T follicular helper cell (primary cell): Measurements from ENCODE around the gene P4HB.

Experiments
- DNase-seq: peaks from one replicate; pipeline ENCODE4 v3.0.0-alpha.2; 2020; ENCODE audit warnings: low read depth
- total RNA-seq, 2 experiments: gene quantifications; one replicate each; lab custom pipeline; 2026; lab: John Stamatoyannopoulos, UW

P4HB gene
- 284 to 396 reads per million in 2 experiments for total RNA-seq

- DNase-seq = no peak
Measured at GRCh38 chr17:81859906-81860755, at the start of gene P4HB. P4HB (minus strand) TSS chr17:81860535; CDS start chr17:81860471, 64 bp downstream.

DNA sequence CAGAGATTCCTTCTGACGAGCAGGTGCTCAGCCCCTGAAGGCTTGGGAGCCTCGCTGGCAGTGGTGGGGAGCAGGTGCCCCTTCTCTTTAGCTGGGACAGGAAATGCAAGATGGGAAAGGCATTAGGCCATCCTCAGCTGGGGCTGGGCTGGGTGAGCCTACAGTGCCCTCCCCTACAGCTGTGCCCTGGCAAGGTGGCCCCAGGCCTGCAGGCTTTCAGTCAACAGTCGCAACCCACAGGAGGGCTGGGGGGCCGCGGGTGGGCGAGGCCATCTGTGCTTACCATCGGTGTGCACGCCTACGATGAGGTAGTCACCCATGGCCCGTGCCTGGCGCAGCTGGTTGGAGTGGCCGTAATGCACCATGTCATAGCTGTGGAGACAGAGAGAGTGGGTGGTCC lies 48.9 kb upstream of the P4HB start:
- no peak for DNase-seq

DNA sequence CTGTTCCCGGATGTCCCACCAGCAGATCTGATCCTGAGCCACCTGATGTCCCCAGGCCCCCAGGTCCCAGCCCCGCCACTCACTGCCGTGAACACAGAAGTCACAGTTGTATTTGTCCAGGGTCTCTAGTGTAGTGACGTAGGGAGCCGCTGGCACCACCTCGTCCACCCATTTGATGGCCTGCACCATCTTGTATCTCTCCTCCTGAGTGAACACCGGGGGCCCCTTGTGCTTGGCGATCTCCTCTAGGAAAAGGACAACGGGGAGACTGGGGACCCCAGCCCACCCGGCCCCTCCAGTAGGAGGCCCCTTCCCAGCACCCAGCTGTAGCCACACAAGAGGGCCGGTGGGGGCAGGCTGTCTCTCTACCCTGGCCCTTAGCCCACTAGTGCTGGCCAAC lies 48.5 kb upstream of the P4HB start:
- no peak for DNase-seq

DNA sequence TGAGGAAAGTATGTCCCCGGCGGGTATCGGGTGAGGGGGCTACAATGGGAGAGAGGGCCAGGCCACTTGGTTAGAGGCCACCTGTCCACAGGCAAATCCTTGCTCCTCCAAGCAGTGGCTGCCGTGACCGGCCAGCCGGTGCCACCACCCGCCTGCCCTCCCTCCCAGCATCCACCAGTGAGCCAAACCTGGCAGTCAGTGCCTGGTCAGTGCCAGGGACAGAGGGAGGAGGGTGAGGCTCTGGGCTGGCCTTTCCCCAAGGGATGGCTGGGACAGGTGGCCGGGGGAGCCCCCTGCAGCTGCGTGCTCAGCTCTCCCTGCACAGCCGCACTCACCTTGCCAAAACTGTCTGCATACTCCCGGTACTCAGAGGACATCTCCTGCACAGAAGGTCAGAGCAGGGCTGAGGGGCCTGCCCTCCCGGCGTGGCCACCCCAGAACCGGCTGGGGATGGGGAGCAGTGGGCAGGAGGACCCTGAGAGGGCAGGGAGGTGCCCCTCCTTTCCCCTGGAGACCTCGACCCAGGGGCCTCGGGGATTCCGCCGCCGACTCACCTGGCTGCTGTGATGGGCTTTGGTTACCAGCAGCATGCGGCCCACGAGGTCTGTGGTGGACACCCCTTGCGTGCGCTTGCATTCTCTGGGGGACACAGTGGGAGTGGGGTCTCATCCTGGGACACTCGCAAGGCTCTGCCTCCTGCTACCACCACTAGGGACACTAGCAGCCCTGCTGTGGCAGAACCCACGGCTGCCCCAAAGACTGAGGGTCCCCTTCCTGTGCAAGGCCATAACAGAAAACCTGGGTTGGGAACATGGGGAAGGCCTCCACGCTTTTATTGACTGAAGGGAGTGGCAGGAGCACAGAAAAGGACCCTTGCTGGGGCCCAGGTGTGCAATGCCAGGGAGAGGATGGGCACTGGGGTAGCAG lies 47.1 kb upstream of the P4HB start:
- DNase-seq = no peak

GRCh38 chr17:81906476-81907218 lies 46.3 kb upstream of the P4HB start:
- no peak for DNase-seq

- DNase-seq = no peak
Measured at GRCh38 chr17:81905993-81906392, 45.7 kb upstream of the P4HB start.

DNA sequence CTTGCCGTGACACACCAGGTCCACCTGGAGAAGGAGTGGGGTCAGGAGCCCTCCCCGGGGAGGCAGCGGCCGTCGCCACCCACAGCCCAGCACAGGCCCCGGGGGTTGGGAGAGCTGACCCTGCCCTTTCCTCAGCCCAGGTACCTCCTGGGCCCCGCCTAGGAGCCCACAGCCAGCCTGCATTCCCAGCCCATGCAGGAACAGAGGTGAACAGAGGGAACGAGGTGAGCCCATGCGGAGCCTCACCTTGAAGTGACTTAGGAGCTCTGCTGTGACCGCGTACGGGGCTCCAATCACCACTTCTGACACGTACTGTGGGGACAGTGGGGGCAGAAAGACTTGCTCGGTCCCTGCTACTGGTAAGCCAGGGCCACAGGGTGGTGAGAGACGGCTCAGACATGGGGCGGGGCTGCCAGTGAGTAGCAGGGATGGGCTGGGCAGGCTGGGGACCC lies 45.1 kb upstream of the P4HB start:
- no peak for DNase-seq

DNA sequence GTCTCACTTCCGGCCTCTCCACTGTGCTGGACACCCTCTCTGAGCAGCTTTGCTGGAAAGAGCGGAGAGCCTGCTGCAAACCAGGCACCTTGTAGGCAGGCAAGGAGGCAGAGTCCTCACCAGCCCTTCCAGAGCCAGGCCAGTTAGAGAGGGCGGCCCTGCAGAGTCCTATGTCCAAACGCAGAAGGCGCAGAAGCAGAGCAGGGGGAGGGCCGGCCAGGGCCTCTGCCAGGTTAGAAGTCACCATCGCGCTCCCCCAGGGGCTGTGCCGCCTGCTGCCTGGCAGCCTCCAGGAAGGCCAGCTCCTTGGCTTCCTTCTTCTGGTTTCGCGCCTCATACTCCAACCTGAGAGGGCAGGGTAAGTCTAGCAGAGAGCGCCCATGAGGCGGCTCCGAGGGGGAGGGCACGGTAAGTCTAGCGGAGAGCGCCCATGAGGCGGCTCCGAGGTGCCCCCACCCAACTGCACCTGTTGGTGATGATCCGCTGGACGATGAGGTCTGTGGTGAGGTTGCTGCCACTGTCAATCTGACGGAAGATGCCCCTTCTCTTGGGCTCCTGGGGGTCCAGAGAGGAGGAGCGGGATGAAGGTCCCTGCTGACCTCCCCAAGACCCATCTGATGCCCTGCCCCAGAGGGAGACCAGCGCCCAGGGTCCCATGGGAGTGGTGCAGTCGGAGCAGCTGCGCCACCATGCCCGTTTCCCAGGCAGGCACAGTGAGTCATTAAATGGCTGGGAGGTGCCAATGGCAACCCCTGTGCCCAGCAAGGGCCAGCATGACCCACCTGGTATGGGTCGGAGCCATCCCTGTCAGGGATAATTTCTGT lies 44.5 kb upstream of the P4HB start:
- DNase-seq = no peak

DNA sequence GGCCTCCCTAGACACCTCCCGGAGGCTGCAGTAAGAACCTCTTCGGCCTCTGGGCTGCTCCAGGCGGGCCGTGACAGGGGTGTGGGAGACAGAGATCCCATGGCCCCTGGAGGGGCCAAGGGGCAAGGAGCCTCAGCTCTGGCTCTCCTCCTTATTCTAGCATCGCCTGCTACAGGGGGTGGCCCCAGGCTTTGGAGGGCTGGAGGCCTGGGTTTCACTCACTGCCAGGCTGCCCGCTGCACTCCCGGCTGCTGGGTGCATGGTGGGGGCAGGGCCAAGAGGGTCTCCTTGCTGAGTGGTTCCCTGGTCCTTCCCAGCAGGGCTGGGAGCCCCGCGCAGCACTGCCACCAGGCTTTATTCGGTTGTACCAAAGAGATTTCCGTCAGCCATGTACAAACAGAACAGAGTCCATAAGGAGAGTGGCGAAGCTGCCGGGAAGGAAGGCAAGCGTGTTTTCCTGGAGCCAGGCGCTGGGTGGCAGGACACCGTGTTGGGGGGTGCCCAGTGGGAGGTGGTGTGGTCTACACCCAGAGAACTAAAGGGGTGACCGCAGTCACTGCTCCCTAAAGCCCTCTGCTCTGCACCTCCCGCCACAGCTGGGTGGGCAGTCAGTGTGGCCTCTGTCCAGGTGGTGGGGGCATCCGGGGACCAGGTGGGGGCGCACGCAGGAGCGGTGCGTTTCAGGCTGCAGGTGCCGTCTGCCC lies 43.7 kb upstream of the P4HB start:
- DNase-seq = no peak

DNA sequence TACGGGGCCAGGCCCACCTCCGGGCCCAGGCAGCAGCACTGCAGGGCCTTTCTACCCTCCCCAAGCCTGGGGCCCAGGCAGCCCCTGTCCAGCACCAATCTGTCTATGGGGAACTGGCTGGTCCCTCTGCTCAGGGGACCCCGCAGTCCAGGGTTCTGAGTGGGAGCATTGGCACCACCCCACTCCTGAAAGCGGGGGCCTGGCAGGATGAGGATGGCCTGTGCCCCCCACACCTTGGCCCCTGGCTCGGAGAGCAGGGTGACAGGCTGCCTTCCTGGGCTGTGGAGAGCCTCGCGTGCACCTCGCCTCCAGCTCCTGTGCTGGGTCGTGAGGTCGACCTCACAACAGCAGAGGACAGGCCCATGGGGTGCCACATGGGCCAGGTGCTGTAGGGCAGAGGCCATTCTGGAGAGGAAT lies 43.1 kb upstream of the P4HB start:
- no peak for DNase-seq

DNA sequence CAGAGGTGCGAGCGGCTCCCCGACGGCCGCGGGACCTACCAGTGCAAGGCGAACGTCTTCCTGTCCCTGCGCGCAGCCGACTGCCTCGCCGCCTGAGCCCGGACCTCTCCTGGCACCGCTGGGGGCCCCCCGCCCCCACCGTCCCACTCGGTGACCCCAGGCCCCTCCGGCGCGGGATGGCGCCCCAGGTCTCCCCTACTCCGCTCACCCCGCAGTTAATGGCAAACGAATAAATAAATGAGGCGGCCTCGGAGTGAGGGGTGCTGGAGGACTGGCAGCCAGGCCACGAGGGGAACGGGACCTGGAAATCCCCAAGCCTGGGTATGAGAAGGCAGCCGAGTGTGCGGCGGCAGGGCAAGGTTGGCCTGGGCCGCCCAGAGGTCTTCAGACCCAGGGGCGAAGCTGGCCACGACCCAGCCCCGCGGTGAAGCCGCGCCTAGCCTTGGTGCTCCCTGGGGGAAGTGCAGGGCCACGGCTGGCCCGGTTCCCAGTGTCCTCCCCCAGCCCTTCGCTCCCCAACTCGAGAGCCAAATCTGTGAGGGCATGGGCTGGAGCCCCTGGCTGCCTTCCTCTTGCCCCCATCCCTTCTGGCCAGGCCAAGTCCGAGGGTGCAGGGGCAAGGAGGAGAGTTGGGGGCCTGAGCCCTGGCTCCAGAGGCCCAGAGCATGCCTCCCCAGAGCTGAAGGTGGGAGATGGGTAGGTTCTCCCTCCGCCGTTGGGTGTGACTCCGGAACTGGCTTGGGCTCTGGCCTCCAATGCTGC lies 42.5 kb upstream of the P4HB start:
- no peak for DNase-seq

DNA sequence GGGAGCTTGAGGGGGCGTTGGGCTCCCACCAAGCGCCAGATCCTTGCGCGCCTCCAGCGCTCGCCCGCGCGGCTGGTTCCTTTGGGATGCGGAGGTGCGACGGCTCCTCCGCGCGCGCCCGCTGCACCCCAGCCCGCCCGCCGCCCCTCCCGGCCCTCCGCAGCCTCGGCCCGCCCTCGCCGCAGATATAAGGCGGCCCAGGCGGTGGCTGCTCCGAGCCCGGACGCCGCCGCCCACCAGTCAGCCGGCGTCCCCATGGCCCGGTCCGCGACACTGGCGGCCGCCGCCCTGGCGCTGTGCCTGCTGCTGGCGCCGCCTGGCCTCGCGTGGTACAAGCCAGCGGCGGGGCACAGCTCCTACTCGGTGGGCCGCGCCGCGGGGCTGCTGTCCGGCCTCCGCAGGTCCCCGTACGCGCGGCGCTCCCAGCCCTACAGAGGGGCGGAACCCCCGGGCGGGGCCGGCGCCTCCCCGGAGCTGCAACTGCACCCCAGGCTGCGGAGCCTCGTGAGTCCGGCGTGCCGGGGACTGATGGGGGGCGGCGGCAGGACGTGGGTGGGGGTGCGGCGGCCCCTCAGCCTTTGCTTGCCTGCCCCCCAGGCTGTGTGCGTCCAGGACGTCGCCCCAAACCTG lies 41.8 kb upstream of the P4HB start, which contains the start of gene NPB:
TSS of gene NPB (plus strand) at position 216 of the 630 bp plus-strand sequence. CDS start at position 256, 40 bp downstream.
- no peak for DNase-seq

DNA sequence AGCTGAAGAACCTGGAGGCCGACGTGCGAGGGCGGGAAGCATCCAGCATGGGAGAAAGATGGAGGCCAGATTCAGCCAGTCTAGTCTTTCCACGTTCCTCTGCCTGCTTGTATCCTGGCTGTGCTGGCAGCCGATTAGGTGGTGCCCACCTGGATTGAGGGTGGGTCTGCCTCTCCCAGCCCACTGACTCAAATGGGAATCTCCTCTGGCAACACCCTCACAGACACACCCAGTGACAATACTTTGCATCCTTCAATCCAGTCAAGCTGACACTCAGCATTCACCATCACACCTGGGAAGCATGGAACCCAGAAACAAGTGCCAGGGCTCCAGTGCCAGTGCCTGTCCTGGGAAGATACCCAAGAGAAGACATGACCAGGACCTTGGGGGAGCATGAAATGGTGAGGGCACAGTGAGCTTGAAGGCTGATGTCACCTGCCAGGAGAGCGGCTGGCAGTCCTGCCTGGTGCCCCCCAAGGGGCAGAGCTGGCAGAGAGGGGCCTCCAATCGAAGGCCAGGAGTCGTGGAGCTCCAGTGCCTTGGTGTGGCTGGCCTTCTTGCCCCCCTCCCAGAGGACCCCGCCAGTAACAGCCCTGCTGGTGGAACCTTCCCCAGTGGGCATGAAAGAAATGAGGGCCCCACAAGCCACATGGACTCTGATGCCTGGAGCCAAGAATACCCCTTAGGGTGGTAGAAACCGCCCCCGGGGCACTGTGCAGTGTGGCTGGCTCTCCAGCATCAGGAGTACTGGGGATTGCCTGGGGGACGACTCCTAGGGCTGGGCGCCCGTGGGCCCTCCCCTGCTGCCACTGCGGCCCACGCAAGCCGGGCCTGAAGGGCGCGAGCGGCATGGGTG lies 41.1 kb upstream of the P4HB start:
- no peak for DNase-seq

DNA sequence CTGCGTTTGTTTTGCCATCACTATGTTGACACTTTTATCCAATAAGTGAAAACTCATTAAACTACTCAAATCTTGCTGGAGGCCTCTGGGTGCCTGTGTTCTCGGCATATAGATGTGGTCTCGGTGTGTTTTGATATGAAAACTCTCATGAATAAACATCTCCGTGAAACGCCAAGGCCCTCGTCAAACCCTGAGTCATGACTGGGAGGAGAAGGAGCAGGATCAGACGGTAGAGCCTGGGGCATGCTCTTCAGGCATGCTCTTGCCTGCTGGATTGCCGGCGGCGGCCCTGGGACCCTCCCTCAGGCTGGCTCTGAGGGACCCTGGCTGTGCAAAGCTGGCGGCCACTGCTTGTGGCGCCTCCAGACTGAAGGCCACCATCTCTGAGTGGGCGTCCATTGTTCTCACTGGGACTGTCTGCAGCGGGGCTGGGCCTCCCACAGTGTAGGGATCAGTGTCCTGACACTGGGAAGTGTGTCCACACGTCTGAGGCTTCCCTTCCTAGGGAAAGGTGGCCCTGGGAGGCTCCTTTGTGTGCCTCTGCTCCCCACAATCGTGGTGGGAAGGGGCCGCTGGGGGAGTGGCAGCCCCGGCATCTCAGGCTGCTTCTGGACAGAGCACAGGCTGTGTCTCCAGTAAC lies 40.0 kb upstream of the P4HB start:
- no peak for DNase-seq

DNA sequence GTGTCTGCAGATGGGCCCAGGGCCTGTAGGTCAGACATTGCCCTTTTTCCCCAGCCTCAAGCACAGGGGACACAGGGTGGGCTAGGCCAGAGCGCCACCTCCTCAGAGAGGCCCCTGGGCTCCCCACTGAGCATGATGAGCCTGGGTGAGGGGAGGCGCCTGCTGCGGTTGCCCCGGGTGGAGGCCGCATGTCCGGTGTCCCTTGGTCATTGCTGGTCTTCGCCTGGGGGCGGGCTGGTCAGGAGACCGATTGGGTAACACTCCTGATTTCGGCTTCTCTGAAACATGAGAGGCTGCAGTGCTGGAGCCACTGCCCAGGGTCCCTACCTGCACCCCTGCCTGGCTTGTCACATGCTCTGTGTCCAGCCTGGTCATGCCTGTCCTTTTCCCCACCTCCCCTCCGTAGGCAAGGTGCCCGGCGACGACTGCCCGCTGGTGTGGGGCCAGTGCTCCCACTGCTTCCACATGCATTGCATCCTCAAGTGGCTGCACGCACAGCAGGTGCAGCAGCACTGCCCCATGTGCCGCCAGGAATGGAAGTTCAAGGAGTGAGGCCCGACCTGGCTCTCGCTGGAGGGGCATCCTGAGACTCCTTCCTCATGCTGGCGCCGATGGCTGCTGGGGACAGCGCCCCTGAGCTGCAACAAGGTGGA lies 39.3 kb upstream of the P4HB start:
- no peak for DNase-seq

GRCh38 chr17:81898885-81899284 lies 38.5 kb upstream of the P4HB start:
- DNase-seq = no peak
